Heart right ventricle (tissue), 16 donors: Measurements from ENCODE around the gene BNIPL. TPM values are rescaled to one million over a fixed set of nuclear protein-coding genes. Genes with fewer than 3 reads are reported as not detected.

Source experiments
- ATAC-seq, 8 donors: fragments of 200-7000 bp; cut with Tn5 transposase; one replicate each; pipeline ENCODE4 v1.9.1; 2020; ENCODE audit warnings: mild to moderate bottlenecking in 8 of 8, moderate library complexity in 8 of 8, moderate number of reproducible peaks in 1 of 8
- DNase-seq, 2 donors: peaks; one replicate each; pipeline ENCODE4 v3.0.0-alpha.2; 2020
- H3K27ac ChIP-seq, 10 donors: fragments of 200-600 bp; sonication (generic) in 2 of 10; one replicate each; pipeline versions ENCODE4 v1.5.0 to v1.8.0; 2020 to 2022; ENCODE audit warnings: mild to moderate bottlenecking in 3 of 10
- H3K27me3 ChIP-seq, 7 donors: fragments of 200-600 bp; one replicate each; pipeline ENCODE4 v1.8.0; 2021 to 2022; ENCODE audit warnings: mild to moderate bottlenecking in 2 of 7
- H3K36me3 ChIP-seq, 9 donors: fragments of 200-600 bp; sonication (generic) in 1 of 9; one replicate each; pipeline versions ENCODE4 v1.5.0 to v1.8.0; 2020 to 2022; ENCODE audit warnings: mild to moderate bottlenecking in 2 of 9
- H3K4me1 ChIP-seq, 9 donors: fragments of 200-600 bp; sonication (generic) in 1 of 9; one replicate each; pipeline versions ENCODE4 v1.5.0 to v1.8.0; 2020 to 2022; ENCODE audit warnings: mild to moderate bottlenecking in 4 of 9
- H3K4me3 ChIP-seq, 10 donors: fragments of 200-600 bp; sonication (generic) in 2 of 10; one replicate each; pipeline versions ENCODE4 v1.5.0 to v1.8.0; 2020 to 2022; ENCODE audit warnings: mild to moderate bottlenecking in 7 of 10, moderate library complexity in 2 of 10
- H3K9me3 ChIP-seq, 11 donors: fragments of 200-600 bp in 10 of 11; sonication (generic) in 2 of 11; one replicate each; pipeline versions ENCODE4 v1.5.0 to v1.8.0; 2013 to 2022; ENCODE audit warnings: mild to moderate bottlenecking in 2 of 11, control low read depth in 1 of 11, moderate library complexity in 1 of 11
- CTCF ChIP-seq, 9 donors: fragments of 200-600 bp; sonication (generic) in 2 of 9; IDR thresholded peaks; one replicate each; pipeline versions ENCODE4 v1.5.0 to v1.8.0; 2021 to 2022; ENCODE audit warnings: antibody characterized with exemption in 9 of 9, mild to moderate bottlenecking in 5 of 9, moderate library complexity in 1 of 9
- WGBS, 2 donors: extraction: QIAGEN DNeasy Blood & Tissue Kit; methylation state at CpG; one replicate each; pipeline ENCODE4 v1.1.7; 2013; ENCODE audit warnings: inconsistent platforms in 1 of 2; 5-methylcytosine and 5-hydroxymethylcytosine counted together
- intact Hi-C, 10 donors: fragments of 100-400 bp; cut with DNase I; formaldehyde crosslinking; loops; one replicate each; pipeline versions ENCODE4 v1.11.1 to v1.14.2; 2022
- long read RNA-seq, 3 donors: library from polyadenylated mRNA; unstranded; transcript quantifications; one replicate each; pipeline ENCODE4 v2.0.0, GENCODE V29; 2020 to 2021
- polyA plus RNA-seq, 2 donors: library from polyadenylated mRNA; stranded (reverse); fragments of 200-250 nt; gene quantifications; one replicate each; pipeline ENCODE4 v1.2.3, GENCODE V29; 2013
- total RNA-seq, 10 donors: library from RNA; stranded (reverse); fragmentation: NEBNext Ultra II Directional in 3 of 10; extraction: Animal tissue kit (Norgen Biotek cat#: 25700) in 3 of 10; gene quantifications; one replicate each; pipeline versions ENCODE4 v1.2.1 to v1.2.4, GENCODE V29; 2021 to 2023
- donor health status: Arrhythmogenic right ventricular cardiomyopathy.
- donor health status: ischemic (EF 13 %, LVEDD 7.1; RV severe dilation, severe dysfunction).
- donor health status: healthy with polysubstance abuse.
- donor health status: DM: no; HTN: yes; CAD: no.
- donor health status: DM: no; HTN: no; CAD: no.
- donor health status: ischemic (EF 25% LVEDD 6.9; RV normal size, moderate dysfunction).
- donor health status: ischemic (EF 25% LVEDD 5.7; RV mildly dilated, moderate dysfunction).
- donor health status: healthy.
- donor health status: DM: yes; HTN: yes; CAD: no.
- donor health status: Ischemic cardiomyopathy.
- donor health status: ischemic (EF 35%, LVEDD 5.7; RV mildly dilated, moderate dysfunction).
- donor health status: nonischemic (EF 11% LVEDD 7.7; RV severe dilation, severe dysfunction).
- donor health status: DM: yes; HTN: yes; CAD: no.
- donor health status: PGD.
- donor health status: ischemic (EF 29% LVEDD 5.4; RV normal size, mild dysfunction).
- donor health status: nonischemic (EF 23%, LVEDD 6.1; RV moderate dilation, normal function).

The BNIPL gene
- under 1 TPM; 0.21 to 0.78 (median 0.32) TPM for total RNA-seq
- polyA plus RNA-seq, result 1 to 10 TPM in 1 of 2 donors, under 1 TPM in 1; 0.06 to 1.8 TPM
- long read RNA-seq, donor 1, result 0 reads
- long read RNA-seq, donor 2, result 0 reads
- long read RNA-seq, donor 3, result 0 reads

GRCh38 chr1:151036356-151036755, at the start of gene BNIPL:
TSS of gene BNIPL (plus strand) at chr1:151036586. CDS start at chr1:151036726, 140 bp downstream.
- ATAC-seq (no peak), DNase-seq (no peak)
- peaks cover 0 to 47% (median 29%) of the 10 kb centered on the region in 9 donors for H3K36me3 ChIP-seq
- no peaks in the 10 kb centered on the region for H3K27me3 ChIP-seq
- no peak within 1 kb of the TSS for H3K4me3 ChIP-seq
- 50 to 68% methylated on average over 2 of the region's 2 CpGs for WGBS, 2 donors
- H3K9me3 ChIP-seq, result no peaks in the 10 kb centered on the region
- peaks cover 0 to 17% (median 5%) of the 10 kb centered on the region in 9 donors for H3K4me1 ChIP-seq
- H3K27ac ChIP-seq, result peak within 1 kb of the TSS in 3 of 10 donors; percentile 9 to 28 (median 24)
- TF ChIP-seq CTCF (IDR thresholded peaks at IDR 0.05), result no peak
- intact Hi-C loops, result no loop called here

- Histone ChIP-seq H3K36me3 (no peaks in the 10 kb centered on the region), H3K4me1 (no peaks in the 10 kb centered on the region), H3K9me3 (no peaks in the 10 kb centered on the region), H3K4me3 (no peak overlapping the region), H3K27ac (no peak overlapping the region), H3K27me3 (no peaks in the 10 kb centered on the region)
- intact Hi-C loops, result no loop called here
- TF ChIP-seq CTCF (IDR thresholded peaks at IDR 0.05), result no peak
- ATAC-seq, result no peak
- no peak for DNase-seq
- 85 to 91% methylated on average over 7 of the region's 7 CpGs for WGBS, 2 donors
Measured at GRCh38 chr1:150987924-150988323, 48.5 kb upstream of the BNIPL start.

GRCh38 chr1:150992626-150993025, 43.8 kb upstream of the BNIPL start:
- DNase-seq, result no peak
- 66 to 80% methylated on average over 4 of the region's 4 CpGs for WGBS, 2 donors
- Histone ChIP-seq H3K27me3 (no peaks in the 10 kb centered on the region), H3K9me3 (no peaks in the 10 kb centered on the region), H3K27ac (no peak overlapping the region), H3K36me3 (peaks cover 0 to 13% (median 10%) of the 10 kb centered on the region in 9 donors), H3K4me1 (peaks cover 0 to 21% (median 11%) of the 10 kb centered on the region in 9 donors), H3K4me3 (no peak overlapping the region)
- intact Hi-C loops, result no loop called here
- TF ChIP-seq CTCF (IDR thresholded peaks at IDR 0.05), result no peak
- no peak for ATAC-seq

- Histone ChIP-seq H3K36me3 (peaks cover 0 to 29% (median 26%) of the 10 kb centered on the region in 9 donors), H3K9me3 (no peaks in the 10 kb centered on the region), H3K27me3 (no peaks in the 10 kb centered on the region), H3K27ac (no peak overlapping the region), H3K4me1 (peaks cover 0 to 21% (median 12%) of the 10 kb centered on the region in 9 donors), H3K4me3 (no peak overlapping the region)
- ATAC-seq (no peak), DNase-seq (no peak)
- no peak for TF ChIP-seq CTCF (IDR thresholded peaks at IDR 0.05)
- intact Hi-C loops, result no loop called here
- WGBS, 2 donors, result 71 to 75% methylated on average over 3 of the region's 3 CpGs
Measured at GRCh38 chr1:150994248-150994647, 42.1 kb upstream of the BNIPL start.
